A549 (cell line): Measurements from ENCODE around the gene WIZ. TPM values are rescaled to one million over a fixed set of nuclear protein-coding genes. Genes with fewer than 3 reads are reported as not detected.

Experiments
- ATAC-seq, 2 experiments: fragments of 200-7000 bp in 1 of 2; fragments of >200 bp in 1 of 2; cut with Nextera tagmentation in 1 of 2; cut with Tn5 transposase in 1 of 2; 3 replicates each; pipeline versions ENCODE4 v1.8.0 to v1.9.1; 2018 to 2020; ENCODE audit warnings: mild to moderate bottlenecking in 1 of 2, moderate library complexity in 1 of 2
- CTCF ChIA-PET: fragments of 300-600 bp; sonication (Branson Sonifier 250); formaldehyde crosslinking; extraction: SDS; loops from one replicate; lab custom pipeline; 2021; ENCODE audit warnings: antibody characterized with exemption, inconsistent platforms; lab: Yijun Ruan, JAX
- POLR2A ChIA-PET: fragments of 350-600 bp; formaldehyde crosslinking; extraction: SDS; loops from one replicate; lab custom pipeline; 2021; ENCODE audit warnings: antibody characterized with exemption, inconsistent platforms; lab: Yijun Ruan, JAX
- DNase-seq, 2 experiments: peaks; one replicate each; pipeline versions ENCODE4 v3.0.0 to v3.0.0-alpha.2; 2011 to 2016; ENCODE audit warnings: low read depth in 1 of 2, low spot score in 1 of 2
- FAIRE-seq: peaks from 2 replicates; lab custom pipeline; 2011; peaks lifted over from hg19 to GRCh38; lab: Jason Lieb, UNC
- H3K27ac ChIP-seq, 2 experiments: fragments of >200 bp; sonication (Bioruptor Twin); formaldehyde crosslinking; 3 replicates each; pipeline ENCODE4 v1.5.1; 2016 to 2017
- H3K4me1 ChIP-seq: fragments of >200 bp; sonication (Bioruptor Twin); formaldehyde crosslinking; 3 replicates; pipeline ENCODE4 v1.6.1; 2016
- H3K4me2 ChIP-seq: fragments of >200 bp; sonication (Bioruptor Twin); formaldehyde crosslinking; 3 replicates; pipeline ENCODE4 v1.6.1; 2016
- H3K4me3 ChIP-seq: fragments of >200 bp; sonication (Bioruptor Twin); formaldehyde crosslinking; 3 replicates; pipeline ENCODE4 v1.5.1; 2016
- H3K9me3 ChIP-seq: fragments of >200 bp; sonication (Bioruptor Twin); formaldehyde crosslinking; 3 replicates; pipeline ENCODE4 v1.6.1; 2016
- CBX8 ChIP-seq: fragments of 200-600 bp; sonication (generic); IDR thresholded peaks from 2 replicates; pipeline ENCODE4 v1.6.1; 2016
- CEBPB ChIP-seq, 2 experiments: fragments of >200 bp in 1 of 2; sonication (Bioruptor Twin) in 1 of 2; formaldehyde crosslinking in 1 of 2; IDR thresholded peaks; 2 replicates each; pipeline ENCODE4 v1.6.1; 2012 to 2016
- CHD4 ChIP-seq: fragments of 200-600 bp; sonication (generic); IDR thresholded peaks from 2 replicates; pipeline ENCODE4 v1.6.1; 2016; ENCODE audit warnings: antibody characterized with exemption, mild to moderate bottlenecking, borderline replicate concordance
- EHMT2 ChIP-seq: fragments of 200-600 bp; sonication (generic); IDR thresholded peaks from 2 replicates; pipeline ENCODE4 v1.6.1; 2016; ENCODE audit warnings: antibody characterized with exemption, low read depth, mild to moderate bottlenecking, moderate library complexity
- ESRRA ChIP-seq: fragments of 150-350 bp; IDR thresholded peaks from 2 replicates; pipeline ENCODE4 v1.6.1; 2014; ENCODE audit warnings: mild to moderate bottlenecking, low read length, borderline replicate concordance
- HOXB5 ChIP-seq: fragments of 250-450 bp; sonication (Bioruptor Pico); IDR thresholded peaks from 2 replicates; pipeline ENCODE4 v1.5.0; 2020; ENCODE audit warnings: mild to moderate bottlenecking, moderate library complexity
- MAFK ChIP-seq: fragments of 450-650 bp; IDR thresholded peaks from 2 replicates; pipeline ENCODE4 v1.6.1; 2014; ENCODE audit not compliant: partially characterized antibody
- MYC ChIP-seq: IDR thresholded peaks from 2 replicates; pipeline ENCODE4 v1.6.1; 2012; ENCODE audit warnings: mild to moderate bottlenecking, inconsistent platforms, low read length, improper control_type of control experiment, borderline replicate concordance
- NPAS2 ChIP-seq: fragments of 250-450 bp; sonication (Bioruptor Pico); IDR thresholded peaks from 2 replicates; pipeline ENCODE4 v1.8.0; 2022; ENCODE audit warnings: mild to moderate bottlenecking, moderate library complexity, borderline replicate concordance
- PHF8 ChIP-seq: fragments of 200-600 bp; sonication (generic); IDR thresholded peaks from 2 replicates; pipeline ENCODE4 v1.6.1; 2016; ENCODE audit warnings: low read depth, mild to moderate bottlenecking, antibody characterized with exemption, moderate library complexity, borderline replicate concordance
- POLR2AphosphoS2 ChIP-seq: conservative IDR thresholded peaks from 2 replicates; pipeline ENCODE4 v1.6.1; 2012; ENCODE audit warnings: low read length, improper control_type of control experiment, inconsistent platforms
- RFX5 ChIP-seq: fragments of 450-650 bp; IDR thresholded peaks from 2 replicates; pipeline ENCODE4 v1.7.1; 2014; ENCODE audit warnings: antibody characterized with exemption, mild to moderate bottlenecking, moderate library complexity
- ZFP36 ChIP-seq: fragments of 450-650 bp; IDR thresholded peaks from 2 replicates; pipeline ENCODE4 v1.6.1; 2014; ENCODE audit warnings: borderline replicate concordance; ENCODE audit not compliant: partially characterized antibody
- ZSCAN20 ChIP-seq: fragments of 250-450 bp; sonication (Bioruptor Pico); IDR thresholded peaks from 2 replicates; pipeline ENCODE4 v1.8.0; 2022; ENCODE audit warnings: mild to moderate bottlenecking, moderate library complexity
- WGBS: methylation state at CpG from one replicate; pipeline ENCODE4 v1.1.6; 2017; ENCODE audit errors: missing lambda C conversion rate; 5-methylcytosine and 5-hydroxymethylcytosine counted together
- polyA plus RNA-seq, 4 experiments: library from polyadenylated mRNA; depleted of rRNA in 3 of 4; stranded (reverse); fragments of >200 nt; fragmentation: RNase III in 1 of 4; extraction: RNeasy Plus Mini Kit Qiagen cat#74134 plus additional on column Dnase treatment in 1 of 4; gene quantifications; 2 replicates in 3 of 4; 3 replicates in 1 of 4; pipeline ENCODE4 v1.2.3, GENCODE V29; 2011 to 2017
- TF ChIP-seq, protein P1 (sequence below): fragments of >200 bp; sonication (Bioruptor Twin); formaldehyde crosslinking; IDR thresholded peaks from 3 replicates; pipeline ENCODE4 v1.5.1; 2016
- TF ChIP-seq, protein P2 (sequence below): fragments of 250-450 bp; sonication (Bioruptor Pico); IDR thresholded peaks from 2 replicates; pipeline ENCODE4 v1.5.0; 2021; ENCODE audit warnings: mild to moderate bottlenecking, moderate library complexity, borderline replicate concordance
- TF ChIP-seq, protein P3 (sequence below): fragments of 200-600 bp; sonication (generic); IDR thresholded peaks from 2 replicates; pipeline ENCODE4 v1.6.1; 2016; ENCODE audit warnings: antibody characterized with exemption, mild to moderate bottlenecking, moderate library complexity
- TF ChIP-seq, protein P4 (sequence below): IDR thresholded peaks from 2 replicates; pipeline ENCODE4 v1.6.1; 2012; ENCODE audit warnings: low read depth, borderline replicate concordance

WIZ gene
- polyA plus RNA-seq, 2 of the 4 experiments (the other 2 are of a cell fraction): 3.7 to 15.1 TPM

- peaks cover 8% of the 10 kb centered on the region; the same call in 1 of the 3 replicates for H3K4me1 ChIP-seq
- H3K4me2 ChIP-seq: no peak overlapping the region
- TF ChIP-seq MAFK (no peak), CHD4 (no peak), RFX5 (no peak), ESRRA (no peak), EHMT2 (no peak), POLR2AphosphoS2 (no peak), ZSCAN20 (CRISPR knock-in tag) (no peak), ZFP36 (no peak), HOXB5 (CRISPR knock-in tag) (no peak), CBX8 (no peak), MYC (no peak), CEBPB (IDR thresholded peaks at IDR 0.05) (no peak), PHF8 (no peak), NPAS2 (CRISPR knock-in tag) (no peak)
- TF ChIP-seq, protein P1, sequence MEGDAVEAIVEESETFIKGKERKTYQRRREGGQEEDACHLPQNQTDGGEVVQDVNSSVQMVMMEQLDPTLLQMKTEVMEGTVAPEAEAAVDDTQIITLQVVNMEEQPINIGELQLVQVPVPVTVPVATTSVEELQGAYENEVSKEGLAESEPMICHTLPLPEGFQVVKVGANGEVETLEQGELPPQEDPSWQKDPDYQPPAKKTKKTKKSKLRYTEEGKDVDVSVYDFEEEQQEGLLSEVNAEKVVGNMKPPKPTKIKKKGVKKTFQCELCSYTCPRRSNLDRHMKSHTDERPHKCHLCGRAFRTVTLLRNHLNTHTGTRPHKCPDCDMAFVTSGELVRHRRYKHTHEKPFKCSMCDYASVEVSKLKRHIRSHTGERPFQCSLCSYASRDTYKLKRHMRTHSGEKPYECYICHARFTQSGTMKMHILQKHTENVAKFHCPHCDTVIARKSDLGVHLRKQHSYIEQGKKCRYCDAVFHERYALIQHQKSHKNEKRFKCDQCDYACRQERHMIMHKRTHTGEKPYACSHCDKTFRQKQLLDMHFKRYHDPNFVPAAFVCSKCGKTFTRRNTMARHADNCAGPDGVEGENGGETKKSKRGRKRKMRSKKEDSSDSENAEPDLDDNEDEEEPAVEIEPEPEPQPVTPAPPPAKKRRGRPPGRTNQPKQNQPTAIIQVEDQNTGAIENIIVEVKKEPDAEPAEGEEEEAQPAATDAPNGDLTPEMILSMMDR: no peak
- TF ChIP-seq, protein P2, sequence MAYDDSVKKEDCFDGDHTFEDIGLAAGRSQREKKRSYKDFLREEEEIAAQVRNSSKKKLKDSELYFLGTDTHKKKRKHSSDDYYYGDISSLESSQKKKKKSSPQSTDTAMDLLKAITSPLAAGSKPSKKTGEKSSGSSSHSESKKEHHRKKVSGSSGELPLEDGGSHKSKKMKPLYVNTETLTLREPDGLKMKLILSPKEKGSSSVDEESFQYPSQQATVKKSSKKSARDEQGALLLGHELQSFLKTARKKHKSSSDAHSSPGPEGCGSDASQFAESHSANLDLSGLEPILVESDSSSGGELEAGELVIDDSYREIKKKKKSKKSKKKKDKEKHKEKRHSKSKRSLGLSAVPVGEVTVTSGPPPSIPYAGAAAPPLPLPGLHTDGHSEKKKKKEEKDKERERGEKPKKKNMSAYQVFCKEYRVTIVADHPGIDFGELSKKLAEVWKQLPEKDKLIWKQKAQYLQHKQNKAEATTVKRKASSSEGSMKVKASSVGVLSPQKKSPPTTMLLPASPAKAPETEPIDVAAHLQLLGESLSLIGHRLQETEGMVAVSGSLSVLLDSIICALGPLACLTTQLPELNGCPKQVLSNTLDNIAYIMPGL (CRISPR knock-in tag): no peak
- TF ChIP-seq, protein P3, sequence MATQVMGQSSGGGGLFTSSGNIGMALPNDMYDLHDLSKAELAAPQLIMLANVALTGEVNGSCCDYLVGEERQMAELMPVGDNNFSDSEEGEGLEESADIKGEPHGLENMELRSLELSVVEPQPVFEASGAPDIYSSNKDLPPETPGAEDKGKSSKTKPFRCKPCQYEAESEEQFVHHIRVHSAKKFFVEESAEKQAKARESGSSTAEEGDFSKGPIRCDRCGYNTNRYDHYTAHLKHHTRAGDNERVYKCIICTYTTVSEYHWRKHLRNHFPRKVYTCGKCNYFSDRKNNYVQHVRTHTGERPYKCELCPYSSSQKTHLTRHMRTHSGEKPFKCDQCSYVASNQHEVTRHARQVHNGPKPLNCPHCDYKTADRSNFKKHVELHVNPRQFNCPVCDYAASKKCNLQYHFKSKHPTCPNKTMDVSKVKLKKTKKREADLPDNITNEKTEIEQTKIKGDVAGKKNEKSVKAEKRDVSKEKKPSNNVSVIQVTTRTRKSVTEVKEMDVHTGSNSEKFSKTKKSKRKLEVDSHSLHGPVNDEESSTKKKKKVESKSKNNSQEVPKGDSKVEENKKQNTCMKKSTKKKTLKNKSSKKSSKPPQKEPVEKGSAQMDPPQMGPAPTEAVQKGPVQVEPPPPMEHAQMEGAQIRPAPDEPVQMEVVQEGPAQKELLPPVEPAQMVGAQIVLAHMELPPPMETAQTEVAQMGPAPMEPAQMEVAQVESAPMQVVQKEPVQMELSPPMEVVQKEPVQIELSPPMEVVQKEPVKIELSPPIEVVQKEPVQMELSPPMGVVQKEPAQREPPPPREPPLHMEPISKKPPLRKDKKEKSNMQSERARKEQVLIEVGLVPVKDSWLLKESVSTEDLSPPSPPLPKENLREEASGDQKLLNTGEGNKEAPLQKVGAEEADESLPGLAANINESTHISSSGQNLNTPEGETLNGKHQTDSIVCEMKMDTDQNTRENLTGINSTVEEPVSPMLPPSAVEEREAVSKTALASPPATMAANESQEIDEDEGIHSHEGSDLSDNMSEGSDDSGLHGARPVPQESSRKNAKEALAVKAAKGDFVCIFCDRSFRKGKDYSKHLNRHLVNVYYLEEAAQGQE: no peak
- TF ChIP-seq, protein P4, sequence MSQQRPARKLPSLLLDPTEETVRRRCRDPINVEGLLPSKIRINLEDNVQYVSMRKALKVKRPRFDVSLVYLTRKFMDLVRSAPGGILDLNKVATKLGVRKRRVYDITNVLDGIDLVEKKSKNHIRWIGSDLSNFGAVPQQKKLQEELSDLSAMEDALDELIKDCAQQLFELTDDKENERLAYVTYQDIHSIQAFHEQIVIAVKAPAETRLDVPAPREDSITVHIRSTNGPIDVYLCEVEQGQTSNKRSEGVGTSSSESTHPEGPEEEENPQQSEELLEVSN: no peak
- ChIA-PET POLR2A (interaction anchor here (1.4 kb wide), 1 partner anchor 18 kb away, joined by 6 read pairs; the partner anchor contains the start of gene AKAP8L), CTCF (interaction anchor here (1.9 to 2.3 kb wide), 2 partner anchors 15 to 121 kb away, joined by 6 to 7 read pairs; no protein-coding TSS in a partner anchor)
- H3K4me3 ChIP-seq: no peak overlapping the region
- H3K27ac ChIP-seq: no peak overlapping the region
- no peak for FAIRE-seq
- no peak for ATAC-seq
- 83% methylated on average over 9 of the region's 10 CpGs for WGBS
- no peak for DNase-seq
- no peaks in the 10 kb centered on the region for H3K9me3 ChIP-seq
Measured at GRCh38 chr19:15436012-15436825, 13.5 kb downstream of the WIZ start.
